Keratinocyte (primary cell): ENCODE measurements around the gene SQSTM1. TPM values are rescaled to one million over a fixed set of nuclear protein-coding genes. Genes with fewer than 3 reads are reported as not detected.

Experiments
- DNase-seq: peaks from one replicate; pipeline ENCODE4 v3.0.0-alpha.2; 2011; ENCODE audit warnings: low read depth, missing footprints, low spot score
- FAIRE-seq: peaks from 2 replicates; lab custom pipeline; 2011; peaks lifted over from hg19 to GRCh38; lab: Jason Lieb, UNC
- H2AFZ ChIP-seq: 2 replicates; pipeline ENCODE4 v1.6.0; 2012; ENCODE audit warnings: low read length, control low read depth, inconsistent platforms; ENCODE audit not compliant: control insufficient read depth
- H3K27ac ChIP-seq: 2 replicates; pipeline ENCODE4 v1.5.1; 2011; ENCODE audit warnings: low read length; ENCODE audit not compliant: control insufficient read depth, insufficient read depth
- H3K27me3 ChIP-seq: 3 replicates; pipeline ENCODE4 v1.6.0; 2011; ENCODE audit warnings: low read length; ENCODE audit not compliant: control insufficient read depth, insufficient read depth; ENCODE audit errors: extremely low read depth
- H3K36me3 ChIP-seq, 2 experiments: 2 replicates in 1 of 2; 3 replicates in 1 of 2; pipeline ENCODE4 v1.5.1; 2011; ENCODE audit warnings: low read length in 2 of 2, mild to moderate bottlenecking in 1 of 2; ENCODE audit not compliant: control insufficient read depth in 2 of 2, insufficient read depth in 2 of 2; ENCODE audit errors: extremely low read depth in 1 of 2
- H3K4me1 ChIP-seq: 3 replicates; pipeline ENCODE4 v1.5.1; 2011; ENCODE audit warnings: low read length; ENCODE audit not compliant: control insufficient read depth, insufficient read depth; ENCODE audit errors: extremely low read depth
- H3K4me2 ChIP-seq: 3 replicates; pipeline ENCODE4 v1.6.0; 2011; ENCODE audit warnings: low read depth, low read length; ENCODE audit not compliant: control insufficient read depth, insufficient read depth; ENCODE audit errors: extremely low read depth
- H3K4me3 ChIP-seq, 3 experiments: fragments of 200-600 bp in 1 of 3; sonication (generic) in 1 of 3; 2 replicates in 2 of 3; 3 replicates in 1 of 3; pipeline ENCODE4 v1.5.1; 2011 to 2016; ENCODE audit warnings: low read length in 3 of 3, mild to moderate bottlenecking in 3 of 3, control low read depth in 2 of 3, inconsistent platforms in 1 of 3, low read depth in 1 of 3, mixed read lengths in 1 of 3, mixed run types in 1 of 3, moderate library complexity in 1 of 3; ENCODE audit not compliant: control insufficient read depth in 2 of 3, insufficient read depth in 2 of 3; ENCODE audit errors: extremely low read depth in 1 of 3
- H3K79me2 ChIP-seq: 2 replicates; pipeline ENCODE4 v1.6.0; 2012; ENCODE audit warnings: low read length; ENCODE audit not compliant: control insufficient read depth, insufficient read depth
- H3K9ac ChIP-seq: 3 replicates; pipeline ENCODE4 v1.6.0; 2011; ENCODE audit warnings: low read length; ENCODE audit not compliant: control insufficient read depth, insufficient read depth; ENCODE audit errors: extremely low read depth
- H3K9me1 ChIP-seq: 3 replicates; pipeline ENCODE4 v1.6.0; 2011; ENCODE audit warnings: low read length; ENCODE audit not compliant: control insufficient read depth, insufficient read depth; ENCODE audit errors: extremely low read depth
- H3K9me3 ChIP-seq: 2 replicates; pipeline ENCODE4 v1.5.1; 2012; ENCODE audit warnings: low read depth, low read length; ENCODE audit not compliant: control insufficient read depth
- H4K20me1 ChIP-seq: 3 replicates; pipeline ENCODE4 v1.6.0; 2011; ENCODE audit warnings: low read length; ENCODE audit not compliant: control insufficient read depth, insufficient read depth; ENCODE audit errors: extremely low read depth
- CTCF ChIP-seq, 3 experiments: IDR thresholded peaks in 1 of 3; conservative IDR thresholded peaks in 1 of 3; optimal IDR thresholded peaks in 1 of 3; 2 replicates in 2 of 3; 3 replicates in 1 of 3; pipeline versions ENCODE3 to v1.5.1; 2011; ENCODE audit warnings: low read length in 3 of 3, mild to moderate bottlenecking in 3 of 3, moderate library complexity in 2 of 3, control low read depth in 1 of 3, inconsistent platforms in 1 of 3; ENCODE audit not compliant: insufficient read depth in 2 of 3; ENCODE audit errors: extremely low read depth in 1 of 3
- EZH2 ChIP-seq: IDR thresholded peaks from one replicate; pipeline ENCODE4 v1.6.1; 2012; ENCODE audit warnings: inconsistent platforms, mild to moderate bottlenecking, low read length, moderate library complexity
- dilution Hi-C: fragments of 300-500 bp; cut with MboI; formaldehyde crosslinking; loops from one replicate; pipeline ENCODE4 v1.7.0; 2020; ENCODE audit warnings: low sequenced_read_pairs; ENCODE audit not compliant: extremely low pct_ligation_motif_present
- polyA plus RNA-seq, 5 experiments: library from polyadenylated mRNA; depleted of rRNA in 3 of 5; stranded (reverse) in 3 of 5; stranded (forward) in 1 of 5; unstranded in 1 of 5; fragments of >200 nt; gene quantifications; 1 replicate in 1 of 5; 2 replicates in 3 of 5; 3 replicates in 1 of 5; pipeline versions ENCODE4 v1.2.1 to v1.2.3, GENCODE V29; 2011 to 2012; ENCODE audit warnings: missing spikeins in 2 of 5, low read depth in 1 of 5, low replicate concordance in 1 of 5

The SQSTM1 gene
- polyA plus RNA-seq, 1 donor (not counting 4 experiments of a cell fraction or from before 2014, with no cell fraction given), result 75.7 TPM

GRCh38 chr5:179800071-179800695 is 20.5 kb upstream of the SQSTM1 start:
- no peak overlapping the region for H3K4me2 ChIP-seq
- peaks cover 25 to 36% of the 10 kb centered on the region in 2 experiments for H3K36me3 ChIP-seq
- no peaks in the 10 kb centered on the region for H3K27me3 ChIP-seq
- H3K4me3 ChIP-seq, result no peak overlapping the region
- peaks cover 6% of the 10 kb centered on the region for H4K20me1 ChIP-seq
- H3K9ac ChIP-seq, result no peak overlapping the region
- H3K4me1 ChIP-seq, result peaks cover 26% of the 10 kb centered on the region
- no peak overlapping the region for H2AFZ ChIP-seq
- no peak overlapping the region for H3K27ac ChIP-seq
- no peaks in the 10 kb centered on the region for H3K9me3 ChIP-seq
- H3K9me1 ChIP-seq, result no peaks in the 10 kb centered on the region
- no peak for FAIRE-seq
- dilution Hi-C loops, result no loop called here
- no peak for TF ChIP-seq CTCF (optimal IDR thresholded peaks at IDR 0.05 in 1 of 3, IDR thresholded peaks at IDR 0.05 in 1 of 3, conservative IDR thresholded peaks at IDR 0.05 in 1 of 3; ENCODE audit: extremely low read depth in 1 of 3, insufficient read depth in 2 of 3, low read length in 3 of 3)
- TF ChIP-seq EZH2, result no peak
- H3K79me2 ChIP-seq, result peaks cover 22% of the 10 kb centered on the region
- DNase-seq, result no peak

- H4K20me1 ChIP-seq, result peaks cover 6% of the 10 kb centered on the region
- TF ChIP-seq CTCF (optimal IDR thresholded peaks at IDR 0.05 in 1 of 3, IDR thresholded peaks at IDR 0.05 in 1 of 3, conservative IDR thresholded peaks at IDR 0.05 in 1 of 3; ENCODE audit: extremely low read depth in 1 of 3, insufficient read depth in 2 of 3, low read length in 3 of 3) (no peak), EZH2 (no peak)
- no peak overlapping the region for H2AFZ ChIP-seq
- dilution Hi-C loops, result no loop called here
- no peak overlapping the region for H3K4me2 ChIP-seq
- DNase-seq, result no peak
- peaks cover 25 to 36% of the 10 kb centered on the region in 2 experiments for H3K36me3 ChIP-seq
- H3K27me3 ChIP-seq, result no peaks in the 10 kb centered on the region
- H3K9me1 ChIP-seq, result no peaks in the 10 kb centered on the region
- peaks cover 28% of the 10 kb centered on the region for H3K79me2 ChIP-seq
- no peak overlapping the region for H3K9ac ChIP-seq
- no peaks in the 10 kb centered on the region for H3K9me3 ChIP-seq
- peaks cover 20% of the 10 kb centered on the region for H3K4me1 ChIP-seq
- no peak for FAIRE-seq
- H3K27ac ChIP-seq, result no peak overlapping the region
- H3K4me3 ChIP-seq, result no peak overlapping the region
Observed at GRCh38 chr5:179800696-179801201, 20.0 kb upstream of the SQSTM1 start.
